Esophagus squamous epithelium (tissue), 4 donors: ENCODE results near the gene PLPPR2.

ENCODE experiments used
- POLR2A ChIP-seq, 4 donors: fragments of 450-650 bp; IDR thresholded peaks; one replicate each; pipeline ENCODE4 v1.6.1; 2017; ENCODE audit warnings: antibody characterized with exemption in 4 of 4, mild to moderate bottlenecking in 4 of 4, moderate library complexity in 3 of 4
- TF ChIP-seq, protein P1 (sequence below), 6 experiments: fragments of 450-650 bp in 4 of 6; fragments of 200-600 bp in 2 of 6; sonication (generic) in 2 of 6; IDR thresholded peaks; one replicate each; pipeline ENCODE4 v1.5.1; 2016 to 2019; ENCODE audit warnings: antibody characterized with exemption in 6 of 6, mild to moderate bottlenecking in 4 of 6, moderate library complexity in 4 of 6

DNA sequence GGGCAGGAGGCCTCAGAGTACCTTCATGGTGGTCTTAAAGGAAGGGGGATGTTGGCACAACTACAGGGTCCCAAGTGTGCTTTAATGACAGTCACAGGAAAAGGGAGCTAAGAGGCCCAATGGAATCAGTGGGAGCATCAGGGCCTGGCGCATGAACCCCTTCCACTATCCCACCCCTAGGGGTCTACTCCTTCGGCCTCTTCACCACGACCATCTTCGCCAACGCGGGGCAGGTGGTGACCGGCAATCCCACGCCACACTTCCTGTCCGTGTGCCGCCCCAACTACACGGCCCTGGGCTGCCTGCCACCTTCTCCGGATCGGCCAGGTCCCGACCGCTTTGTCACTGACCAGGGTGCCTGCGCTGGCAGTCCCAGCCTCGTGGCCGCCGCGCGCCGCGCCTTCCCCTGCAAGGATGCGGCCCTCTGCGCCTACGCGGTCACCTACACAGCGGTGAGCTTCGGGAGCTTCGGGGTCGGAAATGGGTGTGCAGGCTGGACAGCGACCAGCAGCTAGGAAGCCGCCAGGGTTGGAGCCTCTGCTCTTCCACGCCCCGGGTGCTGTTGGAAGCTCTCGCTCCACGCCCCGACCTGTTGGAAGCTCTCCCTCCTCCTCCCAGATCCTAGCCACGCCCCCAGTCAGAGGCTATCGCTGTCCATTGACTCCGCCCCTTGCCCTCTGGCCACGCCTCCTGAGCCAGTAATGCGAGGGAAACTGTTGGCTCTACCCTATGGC is 6.0 kb downstream of the PLPPR2 start:
- TF ChIP-seq, protein P1, sequence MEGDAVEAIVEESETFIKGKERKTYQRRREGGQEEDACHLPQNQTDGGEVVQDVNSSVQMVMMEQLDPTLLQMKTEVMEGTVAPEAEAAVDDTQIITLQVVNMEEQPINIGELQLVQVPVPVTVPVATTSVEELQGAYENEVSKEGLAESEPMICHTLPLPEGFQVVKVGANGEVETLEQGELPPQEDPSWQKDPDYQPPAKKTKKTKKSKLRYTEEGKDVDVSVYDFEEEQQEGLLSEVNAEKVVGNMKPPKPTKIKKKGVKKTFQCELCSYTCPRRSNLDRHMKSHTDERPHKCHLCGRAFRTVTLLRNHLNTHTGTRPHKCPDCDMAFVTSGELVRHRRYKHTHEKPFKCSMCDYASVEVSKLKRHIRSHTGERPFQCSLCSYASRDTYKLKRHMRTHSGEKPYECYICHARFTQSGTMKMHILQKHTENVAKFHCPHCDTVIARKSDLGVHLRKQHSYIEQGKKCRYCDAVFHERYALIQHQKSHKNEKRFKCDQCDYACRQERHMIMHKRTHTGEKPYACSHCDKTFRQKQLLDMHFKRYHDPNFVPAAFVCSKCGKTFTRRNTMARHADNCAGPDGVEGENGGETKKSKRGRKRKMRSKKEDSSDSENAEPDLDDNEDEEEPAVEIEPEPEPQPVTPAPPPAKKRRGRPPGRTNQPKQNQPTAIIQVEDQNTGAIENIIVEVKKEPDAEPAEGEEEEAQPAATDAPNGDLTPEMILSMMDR (IDR thresholded peaks at IDR 0.05), result no peak
- no peak for TF ChIP-seq POLR2A (IDR thresholded peaks at IDR 0.05)
